ENCODE data around the gene MEGF11.

The MEGF11 gene

DNA sequence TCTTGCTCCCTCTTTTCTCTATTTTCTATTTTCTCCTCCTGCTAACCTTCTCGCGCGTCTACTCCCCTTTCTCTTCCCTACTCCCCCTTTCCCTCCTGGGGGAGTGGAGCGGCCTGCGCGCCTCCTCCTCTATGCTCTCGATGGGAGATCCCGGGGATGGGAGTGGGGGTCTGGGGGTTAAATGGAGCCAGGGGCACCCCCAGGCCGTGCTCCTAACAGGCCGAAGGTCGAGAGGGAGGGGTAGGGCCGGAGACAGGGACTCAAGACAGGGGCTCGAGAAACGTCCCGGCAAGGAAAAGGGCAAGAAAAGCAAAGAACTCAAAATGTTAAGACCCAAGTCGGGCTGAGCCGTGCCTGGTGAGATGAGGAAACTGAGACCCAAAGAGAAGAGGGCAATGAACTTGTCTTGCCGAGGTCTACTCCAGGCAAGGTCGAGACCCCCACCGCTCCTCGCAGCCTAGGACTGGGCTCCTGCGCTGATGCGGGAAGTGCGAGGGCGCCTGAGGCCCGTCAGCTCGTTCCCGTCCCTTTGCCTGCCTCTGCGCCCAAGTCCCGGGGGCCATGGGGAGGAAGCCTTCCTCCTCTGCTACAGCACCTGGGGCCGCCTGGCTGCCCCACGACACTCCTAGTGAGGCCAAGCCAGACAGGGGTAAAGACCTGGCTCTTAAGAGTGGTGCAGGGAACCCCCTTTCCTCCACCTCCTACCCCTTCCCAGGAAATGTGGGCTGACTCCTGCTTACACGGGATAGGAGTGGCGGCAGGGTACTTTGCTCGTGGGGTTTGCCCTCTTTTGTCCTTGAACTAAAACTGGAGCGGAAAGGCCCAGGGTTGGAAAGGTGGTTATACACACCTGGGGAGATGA lies 770 bp upstream of the MEGF11 start:
- H3K27ac Mint-ChIP-seq: no peak overlapping the region
- no peaks in the 10 kb centered on the region for H3K9me3 Mint-ChIP-seq
- peak overlapping the region; percentile 82 to 90 (median 85) for H3K4me3 Mint-ChIP-seq
- peaks cover 92% of the 10 kb centered on the region for H3K27me3 Mint-ChIP-seq (ENCODE audit: low read depth)
- TF ChIP-seq, protein P1, sequence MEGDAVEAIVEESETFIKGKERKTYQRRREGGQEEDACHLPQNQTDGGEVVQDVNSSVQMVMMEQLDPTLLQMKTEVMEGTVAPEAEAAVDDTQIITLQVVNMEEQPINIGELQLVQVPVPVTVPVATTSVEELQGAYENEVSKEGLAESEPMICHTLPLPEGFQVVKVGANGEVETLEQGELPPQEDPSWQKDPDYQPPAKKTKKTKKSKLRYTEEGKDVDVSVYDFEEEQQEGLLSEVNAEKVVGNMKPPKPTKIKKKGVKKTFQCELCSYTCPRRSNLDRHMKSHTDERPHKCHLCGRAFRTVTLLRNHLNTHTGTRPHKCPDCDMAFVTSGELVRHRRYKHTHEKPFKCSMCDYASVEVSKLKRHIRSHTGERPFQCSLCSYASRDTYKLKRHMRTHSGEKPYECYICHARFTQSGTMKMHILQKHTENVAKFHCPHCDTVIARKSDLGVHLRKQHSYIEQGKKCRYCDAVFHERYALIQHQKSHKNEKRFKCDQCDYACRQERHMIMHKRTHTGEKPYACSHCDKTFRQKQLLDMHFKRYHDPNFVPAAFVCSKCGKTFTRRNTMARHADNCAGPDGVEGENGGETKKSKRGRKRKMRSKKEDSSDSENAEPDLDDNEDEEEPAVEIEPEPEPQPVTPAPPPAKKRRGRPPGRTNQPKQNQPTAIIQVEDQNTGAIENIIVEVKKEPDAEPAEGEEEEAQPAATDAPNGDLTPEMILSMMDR (IDR thresholded peaks at IDR 0.05; ENCODE audit: unreplicated experiment in 3 of 3): no peak
- H3K36me3 Mint-ChIP-seq (ENCODE audit: low read depth): no peaks in the 10 kb centered on the region
- peaks cover 8% of the 10 kb centered on the region for H3K4me1 Mint-ChIP-seq

DNA sequence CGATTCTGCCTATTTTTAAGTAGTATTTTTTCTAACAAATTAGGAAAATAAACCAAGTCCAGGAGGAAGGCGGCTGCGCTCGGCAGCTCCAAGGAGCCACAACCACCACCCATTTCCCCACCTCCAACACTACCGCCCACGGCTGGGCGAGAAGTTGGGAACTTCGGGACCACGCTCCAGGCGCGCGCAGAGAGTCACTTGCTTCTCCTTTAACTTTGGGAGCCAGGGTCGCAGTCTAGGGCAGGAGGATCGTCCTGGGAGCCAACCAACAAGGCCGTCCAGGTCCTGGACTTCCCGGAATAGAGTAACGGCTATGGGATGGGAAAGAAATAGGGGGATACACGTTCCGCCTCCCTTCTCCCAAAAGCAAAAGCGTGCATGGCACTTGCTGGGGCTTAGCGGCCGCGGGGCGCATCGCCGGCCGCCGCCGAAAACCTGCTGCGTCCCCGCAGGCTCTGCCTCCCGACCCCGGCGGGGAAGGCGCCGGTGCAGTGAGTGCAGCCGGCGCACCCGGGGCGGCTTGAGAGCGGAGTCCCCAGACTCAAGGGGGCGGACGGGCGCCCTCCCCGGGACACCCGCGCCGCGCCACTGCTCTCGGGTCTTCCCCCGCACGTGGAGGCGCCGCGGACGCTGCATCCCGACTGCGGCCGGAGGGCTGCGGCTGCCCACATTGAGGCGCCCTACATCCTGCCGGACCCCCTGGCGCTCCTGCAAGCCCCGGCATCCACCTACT lies 699 bp downstream of the MEGF11 start:
- peak overlapping the region; percentile 80 to 84 (median 82) for H3K4me3 Mint-ChIP-seq

DNA sequence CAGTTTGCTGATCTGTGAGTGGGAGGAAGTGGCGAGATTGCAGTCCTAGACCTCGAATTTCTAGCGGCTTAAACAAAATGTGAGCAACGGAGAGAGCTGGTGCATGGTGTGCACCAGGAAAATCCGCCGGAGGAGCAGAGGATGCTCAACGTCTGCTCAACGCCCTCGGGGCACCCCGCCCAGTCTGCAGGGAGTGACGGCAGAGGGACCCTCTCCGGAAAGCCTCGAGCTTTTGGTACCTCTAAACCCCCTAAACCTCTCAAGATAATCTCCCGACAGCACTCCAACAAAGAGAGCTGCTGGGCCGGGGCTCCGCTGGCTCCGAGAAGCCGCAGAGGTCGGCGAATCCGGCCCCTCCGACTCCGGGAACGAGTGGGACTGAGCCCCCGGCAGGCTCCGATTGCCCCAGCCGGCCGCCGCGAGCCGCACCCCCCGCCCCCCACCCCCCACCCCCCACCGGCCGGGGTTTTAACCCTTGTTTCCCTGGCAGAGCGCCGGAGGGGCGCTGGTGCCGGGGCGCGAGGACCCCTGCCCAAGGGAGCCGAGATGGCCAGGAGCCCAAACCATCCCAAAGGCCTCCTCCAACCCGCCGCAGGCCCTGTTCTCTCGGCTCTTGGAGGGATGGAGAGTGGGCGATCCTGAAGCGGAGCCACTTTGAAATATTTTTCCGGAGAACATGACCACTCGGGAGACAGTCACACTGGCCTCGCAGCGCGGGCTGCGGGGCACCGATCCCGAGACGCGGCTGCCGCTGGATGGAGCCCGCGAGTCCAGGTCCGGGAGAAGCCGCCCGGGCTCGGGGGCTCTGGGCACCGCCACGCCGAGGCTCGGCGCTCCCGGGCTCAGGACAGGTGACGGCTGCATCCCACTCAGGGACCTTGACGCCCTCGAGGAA lies 1.5 kb downstream of the MEGF11 start:
- H3K27me3 Mint-ChIP-seq (ENCODE audit: low read depth): peaks cover 94% of the 10 kb centered on the region
- TF ChIP-seq, protein P1 (IDR thresholded peaks at IDR 0.05; ENCODE audit: unreplicated experiment in 3 of 3): peak; percentile 70 to 74 (median 73)
- no peak overlapping the region for H3K27ac Mint-ChIP-seq
- no peaks in the 10 kb centered on the region for H3K36me3 Mint-ChIP-seq (ENCODE audit: low read depth)
- peaks cover 8% of the 10 kb centered on the region for H3K4me1 Mint-ChIP-seq
- no peaks in the 10 kb centered on the region for H3K9me3 Mint-ChIP-seq
- H3K4me3 Mint-ChIP-seq: peak overlapping the region; percentile 80 to 84 (median 82)

More for the DNA sequence above, 699 bp downstream of the MEGF11 start:
- peaks cover 94% of the 10 kb centered on the region for H3K27me3 Mint-ChIP-seq (ENCODE audit: low read depth)
- no peaks in the 10 kb centered on the region for H3K9me3 Mint-ChIP-seq
- H3K36me3 Mint-ChIP-seq (ENCODE audit: low read depth): no peaks in the 10 kb centered on the region
- TF ChIP-seq, protein P1 (IDR thresholded peaks at IDR 0.05; ENCODE audit: unreplicated experiment in 3 of 3): peak in 2 of 3 experiments; percentile 15
- H3K27ac Mint-ChIP-seq: no peak overlapping the region
- H3K4me1 Mint-ChIP-seq: peaks cover 8% of the 10 kb centered on the region

DNA sequence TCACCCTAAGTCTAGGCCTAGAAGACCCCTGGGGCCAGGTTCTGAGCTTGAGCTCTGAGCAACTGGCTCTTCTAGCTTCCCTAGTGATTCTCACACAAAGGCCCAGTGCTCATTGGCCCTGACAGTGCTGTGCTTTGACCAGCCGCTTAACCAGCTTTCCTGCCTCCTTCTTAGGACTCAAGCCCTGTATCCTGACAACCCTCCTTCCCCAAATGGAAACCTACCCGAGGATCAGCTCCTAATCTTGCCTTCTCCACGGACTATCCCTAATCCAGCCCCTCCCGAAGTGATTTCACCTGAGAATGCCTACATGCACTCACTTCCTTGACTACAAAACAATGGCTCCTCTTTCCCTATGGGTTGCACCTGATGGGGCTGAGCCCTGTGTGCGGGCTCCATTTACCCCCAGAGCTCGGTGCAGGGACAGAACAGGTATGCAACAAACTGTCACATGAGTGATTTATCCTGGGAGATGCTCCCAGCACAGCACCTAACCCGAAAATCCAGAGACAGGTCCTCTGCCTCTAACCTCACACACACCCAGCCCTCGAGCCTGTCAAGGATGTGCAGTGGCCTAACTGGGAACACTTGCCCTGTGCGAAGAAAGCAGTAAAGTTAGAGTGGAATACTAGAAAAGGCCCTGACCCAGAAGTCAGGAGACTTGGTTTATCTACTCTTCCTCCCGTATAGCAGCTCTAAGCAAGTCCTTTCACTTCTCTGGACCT lies 2.3 kb downstream of the MEGF11 start:
- H3K27me3 Mint-ChIP-seq (ENCODE audit: low read depth): peaks cover 90% of the 10 kb centered on the region
- H3K36me3 Mint-ChIP-seq (ENCODE audit: low read depth): no peaks in the 10 kb centered on the region
- H3K4me1 Mint-ChIP-seq: peaks cover 8% of the 10 kb centered on the region
- TF ChIP-seq, protein P1 (IDR thresholded peaks at IDR 0.05; ENCODE audit: unreplicated experiment in 3 of 3): no peak
- no peaks in the 10 kb centered on the region for H3K9me3 Mint-ChIP-seq
- no peak overlapping the region for H3K27ac Mint-ChIP-seq
- H3K4me3 Mint-ChIP-seq: peak overlapping the region; percentile 55 to 72 (median 59)

DNA sequence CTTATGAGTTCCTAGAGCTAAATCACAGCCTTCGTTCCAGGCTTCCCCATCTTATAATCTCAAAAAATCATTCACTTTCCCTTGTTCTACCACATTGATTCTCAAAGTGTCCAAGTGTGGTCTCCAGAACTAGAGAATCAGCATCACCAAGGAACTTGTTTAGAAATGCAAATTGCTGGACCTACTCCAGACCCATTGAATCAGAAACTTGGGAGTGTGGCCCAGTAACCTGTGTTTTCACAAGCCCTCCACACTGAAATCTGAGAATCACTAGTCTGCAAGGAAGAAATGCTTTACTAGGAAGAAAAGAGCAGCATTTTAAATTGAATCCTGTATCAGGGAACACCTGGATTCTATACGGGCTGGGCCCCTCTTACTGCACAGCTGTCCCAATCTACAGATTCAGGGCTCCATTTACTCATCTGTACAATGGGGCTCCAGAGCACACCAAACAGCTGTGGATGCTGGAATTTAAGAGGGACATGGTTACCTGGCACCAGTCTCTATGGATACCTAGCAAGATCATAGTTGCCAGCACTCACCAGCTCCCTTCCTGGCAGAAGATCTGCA lies 3.9 kb downstream of the MEGF11 start:
- H3K9me3 Mint-ChIP-seq: no peaks in the 10 kb centered on the region
- TF ChIP-seq, protein P1 (IDR thresholded peaks at IDR 0.05; ENCODE audit: unreplicated experiment in 3 of 3): no peak
- H3K27me3 Mint-ChIP-seq (ENCODE audit: low read depth): peaks cover 87% of the 10 kb centered on the region
- H3K4me1 Mint-ChIP-seq: peaks cover 8% of the 10 kb centered on the region
- H3K27ac Mint-ChIP-seq: no peak overlapping the region
- H3K36me3 Mint-ChIP-seq (ENCODE audit: low read depth): no peaks in the 10 kb centered on the region
- H3K4me3 Mint-ChIP-seq: peak overlapping the region in 1 of 3 experiments; percentile 45
